ENCODE data around the gene ARPC4. TPM values are rescaled to one million over a fixed set of nuclear protein-coding genes. Genes with fewer than 3 reads are reported as not detected.

Gene ARPC4
- total RNA-seq, 3 donors from 2014 or later (not counting 1 experiment from before 2014, with no cell fraction given) = 282 to 288 (median 285) TPM

- H3K27me3 ChIP-seq (ENCODE audit: control insufficient read depth, insufficient read depth, low read length) = no peaks in the 10 kb centered on the region
- Mint-ChIP-seq H3K4me1 (peaks cover 18 to 41% of the 10 kb centered on the region in 2 donors), H3K4me3 (no peak overlapping the region), H3K27me3 (ENCODE audit: low read depth in 2 of 2) (no peaks in the 10 kb centered on the region), H3K27ac (peak overlapping the region; percentile 72 to 78), H3K9me3 (no peaks in the 10 kb centered on the region), H3K36me3 (peaks cover 16% of the 10 kb centered on the region)
- ATAC-seq (no peak), DNase-seq (no peak)
- no peaks in the 10 kb centered on the region for H3K9me3 ChIP-seq (ENCODE audit: control insufficient read depth, insufficient read depth, low read length)
- H3K36me3 ChIP-seq (ENCODE audit: control insufficient read depth, insufficient read depth, low read length) = peaks cover 74% of the 10 kb centered on the region
- intact Hi-C loops (cut with micrococcal nuclease) = no loop called here
- no peak overlapping the region for H3K27ac ChIP-seq (ENCODE audit: low read length)
- no peak for TF ChIP-seq CTCF (IDR thresholded peaks at IDR 0.05)
- 100% methylated on average over 1 of the region's 1 CpG for WGBS (ENCODE audit: insufficient coverage)
- no peak overlapping the region for H3K4me3 ChIP-seq (ENCODE audit: low read length)
- peaks cover 9% of the 10 kb centered on the region for H3K4me1 ChIP-seq (ENCODE audit: control insufficient read depth, insufficient read depth, low read length)
Measured at GRCh38 chr3:9803494-9803893, 10.6 kb downstream of the ARPC4 start.

- TF ChIP-seq CTCF (IDR thresholded peaks at IDR 0.05) = no peak
- Mint-ChIP-seq H3K4me3 (no peak overlapping the region), H3K9me3 (no peaks in the 10 kb centered on the region), H3K36me3 (peaks cover 16% of the 10 kb centered on the region), H3K27me3 (ENCODE audit: low read depth in 2 of 2) (no peaks in the 10 kb centered on the region), H3K27ac (peak overlapping the region; percentile 24 to 78), H3K4me1 (peaks cover 30 to 54% of the 10 kb centered on the region in 2 donors)
- DNase-seq (no peak), ATAC-seq (no peak)
- peaks cover 22% of the 10 kb centered on the region for H3K4me1 ChIP-seq (ENCODE audit: control insufficient read depth, insufficient read depth, low read length)
- H3K27me3 ChIP-seq (ENCODE audit: control insufficient read depth, insufficient read depth, low read length) = no peaks in the 10 kb centered on the region
- no peak overlapping the region for H3K4me3 ChIP-seq (ENCODE audit: low read length)
- 100% methylated on average over 4 of the region's 5 CpGs for WGBS (ENCODE audit: insufficient coverage)
- H3K27ac ChIP-seq (ENCODE audit: low read length) = no peak overlapping the region
- H3K9me3 ChIP-seq (ENCODE audit: control insufficient read depth, insufficient read depth, low read length) = no peaks in the 10 kb centered on the region
- intact Hi-C loops (cut with micrococcal nuclease) = loop anchor here (5.0 kb wide), 1 partner anchor 53 kb away; no protein-coding TSS in a partner anchor
- peaks cover 59% of the 10 kb centered on the region for H3K36me3 ChIP-seq (ENCODE audit: control insufficient read depth, insufficient read depth, low read length)
Measured at GRCh38 chr3:9804996-9805395, 12.1 kb downstream of the ARPC4 start.

- Histone ChIP-seq H3K4me1 (ENCODE audit: control insufficient read depth, insufficient read depth, low read length) (peaks cover 31% of the 10 kb centered on the region), H3K36me3 (ENCODE audit: control insufficient read depth, insufficient read depth, low read length) (peaks cover 50% of the 10 kb centered on the region), H3K27ac (ENCODE audit: low read length) (no peak overlapping the region), H3K27me3 (ENCODE audit: control insufficient read depth, insufficient read depth, low read length) (no peaks in the 10 kb centered on the region), H3K4me3 (ENCODE audit: low read length) (no peak overlapping the region), H3K9me3 (ENCODE audit: control insufficient read depth, insufficient read depth, low read length) (no peaks in the 10 kb centered on the region)
- H3K4me3 Mint-ChIP-seq = no peak overlapping the region
- H3K9me3 Mint-ChIP-seq = no peaks in the 10 kb centered on the region
- DNase-seq (no peak), ATAC-seq (no peak)
- WGBS (ENCODE audit: insufficient coverage) = over 99% methylated on average over 12 of the region's 12 CpGs
- no peaks in the 10 kb centered on the region for H3K27me3 Mint-ChIP-seq (ENCODE audit: low read depth in 2 of 2)
- no peak for TF ChIP-seq CTCF (IDR thresholded peaks at IDR 0.05)
- H3K36me3 Mint-ChIP-seq = peaks cover 16% of the 10 kb centered on the region
- H3K4me1 Mint-ChIP-seq = peaks cover 38 to 65% of the 10 kb centered on the region in 2 donors
- intact Hi-C loops (cut with micrococcal nuclease) = loop anchor here (5.0 kb wide), 1 partner anchor 54 kb away; no protein-coding TSS in a partner anchor
- no peak overlapping the region for H3K27ac Mint-ChIP-seq
Measured at GRCh38 chr3:9806137-9806536, 13.3 kb downstream of the ARPC4 start.
